Heart right ventricle (tissue), 16 donors: ENCODE results near the gene SHANK1. TPM values are rescaled to one million over a fixed set of nuclear protein-coding genes. Genes with fewer than 3 reads are reported as not detected.

ENCODE experiments used
- ATAC-seq, 8 donors: fragments of 200-7000 bp; cut with Tn5 transposase; one replicate each; pipeline ENCODE4 v1.9.1; 2020; ENCODE audit warnings: mild to moderate bottlenecking in 8 of 8, moderate library complexity in 8 of 8, moderate number of reproducible peaks in 1 of 8
- DNase-seq, 2 donors: peaks; one replicate each; pipeline ENCODE4 v3.0.0-alpha.2; 2020
- H3K27ac ChIP-seq, 10 donors: fragments of 200-600 bp; sonication (generic) in 2 of 10; one replicate each; pipeline versions ENCODE4 v1.5.0 to v1.8.0; 2020 to 2022; ENCODE audit warnings: mild to moderate bottlenecking in 3 of 10
- H3K27me3 ChIP-seq, 7 donors: fragments of 200-600 bp; one replicate each; pipeline ENCODE4 v1.8.0; 2021 to 2022; ENCODE audit warnings: mild to moderate bottlenecking in 2 of 7
- H3K36me3 ChIP-seq, 9 donors: fragments of 200-600 bp; sonication (generic) in 1 of 9; one replicate each; pipeline versions ENCODE4 v1.5.0 to v1.8.0; 2020 to 2022; ENCODE audit warnings: mild to moderate bottlenecking in 2 of 9
- H3K4me1 ChIP-seq, 9 donors: fragments of 200-600 bp; sonication (generic) in 1 of 9; one replicate each; pipeline versions ENCODE4 v1.5.0 to v1.8.0; 2020 to 2022; ENCODE audit warnings: mild to moderate bottlenecking in 4 of 9
- H3K4me3 ChIP-seq, 10 donors: fragments of 200-600 bp; sonication (generic) in 2 of 10; one replicate each; pipeline versions ENCODE4 v1.5.0 to v1.8.0; 2020 to 2022; ENCODE audit warnings: mild to moderate bottlenecking in 7 of 10, moderate library complexity in 2 of 10
- H3K9me3 ChIP-seq, 11 donors: fragments of 200-600 bp in 10 of 11; sonication (generic) in 2 of 11; one replicate each; pipeline versions ENCODE4 v1.5.0 to v1.8.0; 2013 to 2022; ENCODE audit warnings: mild to moderate bottlenecking in 2 of 11, control low read depth in 1 of 11, moderate library complexity in 1 of 11
- CTCF ChIP-seq, 9 donors: fragments of 200-600 bp; sonication (generic) in 2 of 9; IDR thresholded peaks; one replicate each; pipeline versions ENCODE4 v1.5.0 to v1.8.0; 2021 to 2022; ENCODE audit warnings: antibody characterized with exemption in 9 of 9, mild to moderate bottlenecking in 5 of 9, moderate library complexity in 1 of 9
- WGBS, 2 donors: extraction: QIAGEN DNeasy Blood & Tissue Kit; methylation state at CpG; one replicate each; pipeline ENCODE4 v1.1.7; 2013; ENCODE audit warnings: inconsistent platforms in 1 of 2; 5-methylcytosine and 5-hydroxymethylcytosine counted together
- intact Hi-C, 10 donors: fragments of 100-400 bp; cut with DNase I; formaldehyde crosslinking; loops; one replicate each; pipeline versions ENCODE4 v1.11.1 to v1.14.2; 2022
- polyA plus RNA-seq, 2 donors: library from polyadenylated mRNA; stranded (reverse); fragments of 200-250 nt; gene quantifications; one replicate each; pipeline ENCODE4 v1.2.3, GENCODE V29; 2013
- total RNA-seq, 10 donors: library from RNA; stranded (reverse); fragmentation: NEBNext Ultra II Directional in 3 of 10; extraction: Animal tissue kit (Norgen Biotek cat#: 25700) in 3 of 10; gene quantifications; one replicate each; pipeline versions ENCODE4 v1.2.1 to v1.2.4, GENCODE V29; 2021 to 2023
- donor health status: Arrhythmogenic right ventricular cardiomyopathy.
- donor health status: ischemic (EF 13 %, LVEDD 7.1; RV severe dilation, severe dysfunction).
- donor health status: healthy with polysubstance abuse.
- donor health status: DM: no; HTN: yes; CAD: no.
- donor health status: DM: no; HTN: no; CAD: no.
- donor health status: ischemic (EF 25% LVEDD 6.9; RV normal size, moderate dysfunction).
- donor health status: ischemic (EF 25% LVEDD 5.7; RV mildly dilated, moderate dysfunction).
- donor health status: healthy.
- donor health status: DM: yes; HTN: yes; CAD: no.
- donor health status: Ischemic cardiomyopathy.
- donor health status: ischemic (EF 35%, LVEDD 5.7; RV mildly dilated, moderate dysfunction).
- donor health status: nonischemic (EF 11% LVEDD 7.7; RV severe dilation, severe dysfunction).
- donor health status: DM: yes; HTN: yes; CAD: no.
- donor health status: PGD.
- donor health status: ischemic (EF 29% LVEDD 5.4; RV normal size, mild dysfunction).
- donor health status: nonischemic (EF 23%, LVEDD 6.1; RV moderate dilation, normal function).

The SHANK1 gene
- total and polyA plus RNA-seq, 12 donors: 0.07 to 1.5 (median 0.37) TPM; not detected in 1

- Histone ChIP-seq H3K4me3 (no peak overlapping the region), H3K9me3 (no peaks in the 10 kb centered on the region), H3K27me3 (peaks cover 5 to 62% (median 44%) of the 10 kb centered on the region in 7 donors), H3K4me1 (no peaks in the 10 kb centered on the region), H3K27ac (no peak overlapping the region), H3K36me3 (no peaks in the 10 kb centered on the region)
- 55 to 60% methylated on average over 45 to 47 of the region's 47 CpGs for WGBS, 2 donors
- no peak for TF ChIP-seq CTCF (IDR thresholded peaks at IDR 0.05)
- intact Hi-C loops: loop anchor here in 3 of 10 donors (10.0 kb wide), 1 partner anchor 82 kb away; no protein-coding TSS in a partner anchor
- DNase-seq (no peak), ATAC-seq (no peak)
These were observed 16.5 kb downstream of the SHANK1 start for GRCh38 chr19:50702871-50703829.

DNA sequence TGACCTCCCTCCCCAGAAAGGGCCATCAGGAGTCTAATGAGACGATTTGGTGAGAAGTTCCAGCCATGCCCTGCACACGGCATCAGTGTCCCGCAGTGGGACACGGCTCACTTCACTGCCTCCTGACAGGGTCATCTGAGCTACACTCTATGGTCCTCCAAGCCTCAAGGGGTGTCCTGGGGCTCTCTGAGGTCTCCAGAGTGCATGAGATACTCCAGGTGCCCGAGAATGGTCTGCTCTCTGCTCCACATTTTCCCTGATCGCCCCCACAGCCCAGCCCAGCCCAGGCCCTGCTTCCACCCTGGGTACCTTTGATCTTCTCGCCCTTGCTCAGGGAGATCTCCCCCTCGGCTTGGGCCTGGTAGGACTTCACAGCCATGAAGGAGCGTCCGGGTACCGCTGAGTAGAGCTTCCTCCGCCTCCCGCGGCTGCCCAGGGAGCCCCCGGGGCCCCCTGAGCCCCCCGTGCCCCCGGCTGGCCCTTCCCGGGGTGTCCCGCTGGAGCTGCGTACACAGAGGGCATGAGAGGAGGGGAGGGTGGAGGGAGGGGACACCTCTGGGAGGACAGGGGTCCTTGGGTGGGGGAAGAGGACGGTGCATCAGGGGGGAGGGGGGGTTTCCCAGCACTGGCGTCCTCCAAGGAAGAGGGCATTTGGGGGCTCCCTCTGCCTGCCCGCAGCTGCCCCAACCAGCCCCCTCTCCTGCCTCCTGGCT is 17.3 kb downstream of the SHANK1 start:
- peaks cover 5 to 67% (median 46%) of the 10 kb centered on the region in 7 donors for H3K27me3 ChIP-seq
- TF ChIP-seq CTCF (IDR thresholded peaks at IDR 0.05): no peak
- intact Hi-C loops: loop anchor here in 3 of 10 donors (10.0 kb wide), 1 partner anchor 82 kb away; no protein-coding TSS in a partner anchor

GRCh38 chr19:50701367-50701985 is 18.1 kb downstream of the SHANK1 start:
- no peak for ATAC-seq
- 89% methylated on average over 13 of the region's 13 CpGs for WGBS, 2 donors
- intact Hi-C loops: loop anchor here in 3 of 10 donors (10.0 kb wide), 1 partner anchor 83 kb away; no protein-coding TSS in a partner anchor
- peaks cover 5 to 72% (median 54%) of the 10 kb centered on the region in 7 donors for H3K27me3 ChIP-seq
- no peak overlapping the region for H3K27ac ChIP-seq
- no peaks in the 10 kb centered on the region for H3K9me3 ChIP-seq
- H3K4me1 ChIP-seq: no peaks in the 10 kb centered on the region
- no peak overlapping the region for H3K4me3 ChIP-seq
- no peak for DNase-seq
- TF ChIP-seq CTCF (IDR thresholded peaks at IDR 0.05): no peak
- no peaks in the 10 kb centered on the region for H3K36me3 ChIP-seq

More for the DNA sequence above, 17.3 kb downstream of the SHANK1 start:
- Histone ChIP-seq H3K9me3 (no peaks in the 10 kb centered on the region), H3K4me3 (no peak overlapping the region), H3K36me3 (no peaks in the 10 kb centered on the region), H3K4me1 (no peaks in the 10 kb centered on the region), H3K27ac (no peak overlapping the region)
- ATAC-seq (no peak), DNase-seq (no peak)
- WGBS, 2 donors: 63 to 68% methylated on average over 17 to 23 of the region's 23 CpGs
